Cortex of kidney (tissue), 1 donor: ENCODE measurements around the gene ZCCHC10.
"Not testable (repeated sequence)": the region's sequence is repeated elsewhere in the genome, so short reads cannot be mapped to it uniquely, and the experiment has no call there.

Experiments used
- DNase-seq: peaks from one replicate; lab custom pipeline; 2025; lab: John Stamatoyannopoulos, UW

ZCCHC10 gene

GRCh38 chr5:133041157-133041784 lies 14.9 kb upstream of the ZCCHC10 start:
- DNase-seq, result no peak

- DNase-seq, result not testable (repeated sequence)
Observed at GRCh38 chr5:133036677-133037076, 10.3 kb upstream of the ZCCHC10 start.

- DNase-seq, result no peak
Observed at GRCh38 chr5:133035224-133035623, 8.9 kb upstream of the ZCCHC10 start.

GRCh38 chr5:133034064-133034463 lies 7.7 kb upstream of the ZCCHC10 start:
- no peak for DNase-seq

- DNase-seq, result no peak
Observed at GRCh38 chr5:133032852-133033742, 6.7 kb upstream of the ZCCHC10 start.

GRCh38 chr5:133030343-133031005 lies 4.1 kb upstream of the ZCCHC10 start:
- DNase-seq, result no peak

GRCh38 chr5:133029416-133029815 lies 3.1 kb upstream of the ZCCHC10 start:
- no peak for DNase-seq

- no peak for DNase-seq
Observed at GRCh38 chr5:133026664-133027153, 360 bp upstream of the ZCCHC10 start.

GRCh38 chr5:133019471-133019870 lies 6.9 kb downstream of the ZCCHC10 start:
- DNase-seq, result not testable (repeated sequence)

GRCh38 chr5:133017964-133018363 lies 8.4 kb downstream of the ZCCHC10 start:
- no peak for DNase-seq

GRCh38 chr5:133015466-133015865 lies 10.9 kb downstream of the ZCCHC10 start:
- no peak for DNase-seq

GRCh38 chr5:133008455-133008854 lies 17.9 kb downstream of the ZCCHC10 start:
- not testable (repeated sequence) for DNase-seq

- no peak for DNase-seq
Observed at GRCh38 chr5:133006653-133007052, 19.7 kb downstream of the ZCCHC10 start.

GRCh38 chr5:132999246-132999645 lies 27.1 kb downstream of the ZCCHC10 start:
- no peak for DNase-seq

- no peak for DNase-seq
Observed at GRCh38 chr5:132998556-132998955, 27.8 kb downstream of the ZCCHC10 start.

GRCh38 chr5:132996307-132996706 lies 30.0 kb downstream of the ZCCHC10 start:
- DNase-seq, result no peak

- no peak for DNase-seq
Observed at GRCh38 chr5:132987531-132988408, 38.6 kb downstream of the ZCCHC10 start.

- DNase-seq, result not testable (repeated sequence)
Observed at GRCh38 chr5:132982971-132983370, 43.4 kb downstream of the ZCCHC10 start.

- no peak for DNase-seq
Observed at GRCh38 chr5:132981288-132981687, 45.1 kb downstream of the ZCCHC10 start.

- no peak for DNase-seq
Observed at GRCh38 chr5:132979976-132980375, 46.4 kb downstream of the ZCCHC10 start.

- no peak for DNase-seq
Observed at GRCh38 chr5:132979367-132979940, 46.9 kb downstream of the ZCCHC10 start.
